HG02588 (cell line): Measurements from ENCODE around the gene TDO2.
"Not testable (repeated sequence)": the region's sequence is repeated elsewhere in the genome, so short reads cannot be mapped to it uniquely, and the experiment has no call there.

Experiments used
- ATAC-seq: cut with Tn5 transposase; IDR thresholded peaks from one replicate; pipeline ENCODE4 v1.9.1; 2021; ENCODE audit warnings: mild to moderate bottlenecking, moderate library complexity; ENCODE audit not compliant: unreplicated experiment

Gene TDO2

DNA sequence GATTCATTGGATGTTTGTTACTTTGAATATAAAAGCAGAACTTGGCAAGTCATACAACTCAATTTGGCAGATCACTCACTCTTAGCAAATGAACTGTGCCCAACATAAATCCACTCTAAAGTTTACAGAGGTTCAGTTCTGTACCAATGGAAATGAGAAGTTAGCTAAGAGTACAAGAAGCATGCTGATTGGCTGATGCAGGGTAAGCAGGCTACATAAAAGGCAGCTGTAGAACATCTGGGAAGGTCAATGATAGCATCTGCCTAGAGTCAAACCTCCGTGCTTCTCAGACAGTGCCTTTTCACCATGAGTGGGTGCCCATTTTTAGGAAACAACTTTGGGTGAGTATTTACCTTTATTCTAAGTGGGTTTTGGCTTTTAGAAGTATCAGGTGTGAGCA is at the start of gene TDO2:
TSS of gene TDO2 (plus strand) at position 244 of the 400 bp plus-strand sequence. CDS start at position 307, 63 bp downstream.
- no peak for ATAC-seq

DNA sequence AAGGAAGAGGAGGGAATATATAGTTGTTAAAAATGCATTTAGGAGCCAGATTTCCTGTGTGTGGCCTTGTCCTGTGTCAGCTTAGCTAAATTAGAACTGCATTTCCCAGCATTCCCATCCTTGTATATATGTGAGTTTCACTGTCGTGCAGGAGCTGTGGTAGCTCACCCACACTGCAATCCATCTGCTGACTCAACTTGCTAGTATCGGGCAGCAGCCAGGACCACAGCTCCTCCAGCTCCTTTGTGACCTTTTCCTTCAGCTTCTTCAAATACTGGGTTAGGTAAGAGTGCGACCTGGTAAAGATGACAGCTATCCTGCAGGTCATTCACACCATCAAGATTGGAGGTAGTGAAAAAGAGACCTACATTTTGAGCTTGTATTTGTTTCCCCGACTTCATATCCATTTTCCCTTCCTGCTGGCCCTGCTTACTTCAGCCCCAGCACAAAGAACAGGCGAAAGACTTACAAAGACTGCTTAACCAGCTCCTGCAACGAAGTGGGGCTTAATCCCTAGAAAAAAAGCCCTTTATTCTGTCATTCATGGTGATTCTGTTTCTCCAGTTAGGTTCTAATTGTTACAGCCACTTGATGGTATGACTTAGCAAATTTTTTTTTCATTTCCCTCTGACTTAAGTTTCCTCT is 48.8 kb upstream of the TDO2 start:
- ATAC-seq = no peak

DNA sequence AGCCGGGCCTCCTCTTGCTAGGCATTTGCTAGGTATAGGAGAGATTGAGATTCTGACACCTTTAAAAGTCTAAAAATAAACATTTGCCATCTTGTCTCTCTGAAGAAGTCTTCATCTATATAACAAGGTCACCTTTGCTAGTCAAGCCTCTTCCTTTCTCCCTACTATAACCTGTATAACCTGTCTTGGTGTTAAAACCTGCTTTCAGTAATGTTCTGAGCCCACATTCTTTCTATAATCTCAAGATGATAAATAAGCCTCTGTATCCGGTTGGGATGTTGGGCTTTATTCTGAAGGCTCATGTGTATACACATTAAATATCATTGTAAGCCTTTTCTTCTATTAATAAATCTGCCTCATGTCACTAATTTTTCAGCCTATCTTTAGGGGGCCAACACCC is 47.6 kb upstream of the TDO2 start:
- no peak for ATAC-seq

DNA sequence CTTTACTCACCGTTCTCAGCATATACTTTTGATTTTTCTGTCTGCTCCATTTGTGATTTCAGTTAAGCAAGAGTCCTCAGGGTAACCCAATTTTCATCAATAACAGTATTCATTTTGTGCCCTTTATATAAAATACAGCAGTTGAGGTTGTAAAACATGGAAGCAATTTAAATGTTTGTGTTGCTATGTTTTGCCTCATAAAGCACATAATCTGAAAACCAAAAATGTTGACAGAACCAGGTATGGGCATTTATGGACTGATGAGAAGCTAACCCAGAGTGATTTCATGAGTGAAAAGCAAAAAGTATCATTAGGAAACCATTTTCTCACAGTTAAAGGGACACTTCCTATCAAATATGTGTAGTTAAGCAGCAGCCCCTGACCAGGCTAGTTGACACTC is 37.3 kb upstream of the TDO2 start, which contains the start of gene ASIC5:
TSS of gene ASIC5 (minus strand) at position 101 of the 400 bp plus-strand sequence. CDS start at position 50, 51 bp downstream.
- no peak for ATAC-seq

DNA sequence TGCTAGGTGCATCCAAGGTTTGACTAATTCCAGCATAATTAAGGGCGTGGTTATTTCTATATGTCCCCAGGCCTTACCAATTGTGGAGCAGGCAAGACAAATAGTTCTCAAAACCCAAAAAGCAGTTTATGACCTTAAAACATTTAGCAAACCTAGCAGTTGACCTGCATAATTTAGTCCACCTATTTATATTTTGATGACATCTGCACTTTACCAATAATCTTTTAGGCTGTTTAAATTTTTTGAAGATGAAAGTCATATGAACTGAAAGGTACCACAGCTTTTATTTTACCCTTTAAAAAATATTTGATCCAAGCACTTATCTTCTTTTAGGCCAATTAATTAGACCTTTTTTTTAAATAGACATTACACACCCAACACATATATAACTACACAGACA is 27.6 kb upstream of the TDO2 start:
- no peak for ATAC-seq

DNA sequence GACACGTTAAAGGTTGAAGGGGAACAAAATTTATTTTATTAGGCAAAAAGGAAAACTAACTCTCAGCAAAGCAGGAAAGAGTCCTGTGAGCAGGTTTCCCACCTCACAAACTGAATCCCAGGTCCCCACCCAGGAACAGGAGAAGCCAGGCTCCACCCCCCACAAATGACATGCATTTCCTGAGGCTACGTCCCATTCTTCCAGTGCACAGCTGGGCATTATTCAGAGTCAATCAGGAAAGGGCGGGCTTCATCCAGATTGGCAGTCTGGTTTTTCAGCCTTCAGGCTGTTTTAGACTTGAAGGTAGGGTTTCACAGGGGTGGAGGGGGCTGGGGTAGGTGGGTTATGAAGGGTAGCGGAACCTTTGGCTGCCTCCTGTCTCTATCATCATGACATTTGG is 25.5 kb upstream of the TDO2 start:
- no peak for ATAC-seq

DNA sequence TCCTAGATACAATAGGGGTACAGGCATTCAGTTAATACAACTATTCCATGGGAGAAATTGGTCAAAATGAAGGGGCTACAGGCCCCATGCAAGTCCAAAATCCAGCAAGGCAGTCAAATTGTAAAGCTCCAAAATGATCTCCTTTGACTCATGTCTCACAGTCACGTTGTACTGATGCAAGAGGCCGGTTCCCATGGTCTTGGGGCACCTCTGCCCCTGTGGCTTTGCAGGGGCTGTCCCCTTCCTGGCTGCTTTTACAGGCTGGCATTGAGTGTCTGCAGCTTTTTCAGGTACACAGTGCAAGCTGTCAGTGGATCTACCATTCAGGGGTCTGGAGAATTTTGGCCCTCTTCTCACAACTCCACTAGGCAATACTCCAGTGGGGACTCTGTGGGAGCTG is 24.9 kb upstream of the TDO2 start:
- ATAC-seq = no peak

DNA sequence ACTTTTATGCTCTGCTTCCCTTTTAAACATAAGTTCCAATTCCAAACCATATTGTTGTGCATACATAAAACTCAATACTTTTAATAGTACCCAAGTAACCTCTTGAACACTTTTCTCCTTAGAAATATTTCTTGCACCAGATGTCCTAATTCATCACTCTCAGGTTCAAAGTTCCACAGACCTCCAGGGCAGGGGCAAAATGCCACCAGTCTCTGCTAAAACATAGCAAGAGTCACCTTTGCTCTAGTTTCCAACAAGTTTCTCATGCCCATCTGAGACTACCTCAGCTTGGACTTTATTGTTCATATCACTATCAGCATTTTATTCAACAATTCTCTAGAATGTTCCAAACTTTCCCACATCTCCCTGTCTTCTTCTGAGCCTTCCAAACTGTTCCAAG is 23.7 kb upstream of the TDO2 start:
- ATAC-seq = no peak

DNA sequence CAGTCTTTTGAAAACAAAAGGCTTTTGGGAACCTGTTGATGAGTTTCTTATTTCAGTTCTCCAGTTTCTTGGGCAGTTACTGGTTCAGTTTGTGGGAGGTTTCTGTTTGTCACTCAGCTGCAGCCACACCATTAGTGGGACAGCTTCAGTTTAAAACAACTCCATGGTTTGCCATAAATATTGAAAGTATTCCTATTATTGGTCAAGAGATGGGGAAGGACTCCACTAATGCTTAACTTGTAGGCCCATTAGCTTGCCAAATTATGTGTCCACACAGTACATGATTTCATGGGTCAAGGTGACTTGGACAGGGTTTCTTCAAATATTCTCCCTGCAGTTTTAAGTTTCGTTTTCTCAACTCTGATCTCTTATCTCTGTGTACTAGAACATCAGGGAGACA is 21.9 kb upstream of the TDO2 start:
- peak; percentile 54 for ATAC-seq

DNA sequence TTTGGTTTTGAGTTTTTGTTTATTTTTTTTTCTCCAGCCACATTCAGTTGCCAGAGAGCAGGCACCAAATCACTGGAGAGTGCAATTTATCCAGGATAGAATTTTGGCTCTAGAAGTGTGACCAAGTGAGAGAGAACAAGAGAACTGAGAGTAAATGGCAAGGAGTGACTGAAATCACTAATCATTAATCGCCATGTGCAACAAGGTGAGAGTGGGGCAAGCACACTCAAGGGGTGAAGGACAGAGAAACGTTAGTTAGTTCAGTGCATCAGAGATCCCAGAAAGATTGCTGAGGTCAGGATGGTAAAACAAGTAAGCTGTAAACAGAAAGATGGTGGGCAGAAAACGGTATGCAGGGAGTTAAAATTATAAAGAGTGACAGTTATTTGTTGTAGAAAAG is 19.6 kb upstream of the TDO2 start:
- ATAC-seq = no peak

DNA sequence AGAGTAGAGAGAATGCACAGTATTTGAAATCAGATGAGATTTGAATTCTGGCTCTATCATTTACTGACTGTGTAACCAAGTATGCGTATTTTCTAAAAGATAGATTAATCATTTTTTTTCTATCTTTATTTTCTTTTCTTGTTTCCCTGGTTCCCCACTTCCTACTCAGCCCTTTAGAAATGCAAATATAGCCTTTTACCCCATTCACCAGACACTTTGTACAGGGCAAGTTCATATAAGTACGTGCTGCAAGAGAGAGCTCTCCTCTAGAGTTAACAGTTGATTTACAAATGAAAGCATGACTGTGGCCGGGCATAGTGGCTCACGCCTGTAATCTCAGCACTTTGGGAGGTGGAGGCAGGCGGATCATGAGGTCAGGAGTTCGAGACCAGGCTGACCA is 17.8 kb upstream of the TDO2 start:
- ATAC-seq = no peak

DNA sequence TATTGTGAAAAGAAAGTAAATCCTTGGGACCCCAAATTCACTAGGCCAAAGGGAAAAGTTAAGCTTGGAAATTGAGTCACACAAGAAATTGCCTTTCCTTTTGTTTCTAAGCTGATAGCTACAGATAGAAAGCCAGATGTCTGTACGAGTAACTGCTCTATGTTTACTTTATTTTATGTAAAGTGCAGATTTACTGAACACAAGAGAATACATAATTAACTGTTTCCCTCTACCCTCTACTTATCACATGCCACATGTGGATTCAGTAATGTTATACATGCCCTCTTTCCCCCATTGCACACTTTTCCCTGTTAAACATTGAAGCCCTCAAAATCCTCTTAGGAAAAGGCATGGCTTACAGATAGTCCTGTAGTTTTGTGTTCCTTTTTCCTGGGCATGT is 16.5 kb upstream of the TDO2 start:
- ATAC-seq = no peak

DNA sequence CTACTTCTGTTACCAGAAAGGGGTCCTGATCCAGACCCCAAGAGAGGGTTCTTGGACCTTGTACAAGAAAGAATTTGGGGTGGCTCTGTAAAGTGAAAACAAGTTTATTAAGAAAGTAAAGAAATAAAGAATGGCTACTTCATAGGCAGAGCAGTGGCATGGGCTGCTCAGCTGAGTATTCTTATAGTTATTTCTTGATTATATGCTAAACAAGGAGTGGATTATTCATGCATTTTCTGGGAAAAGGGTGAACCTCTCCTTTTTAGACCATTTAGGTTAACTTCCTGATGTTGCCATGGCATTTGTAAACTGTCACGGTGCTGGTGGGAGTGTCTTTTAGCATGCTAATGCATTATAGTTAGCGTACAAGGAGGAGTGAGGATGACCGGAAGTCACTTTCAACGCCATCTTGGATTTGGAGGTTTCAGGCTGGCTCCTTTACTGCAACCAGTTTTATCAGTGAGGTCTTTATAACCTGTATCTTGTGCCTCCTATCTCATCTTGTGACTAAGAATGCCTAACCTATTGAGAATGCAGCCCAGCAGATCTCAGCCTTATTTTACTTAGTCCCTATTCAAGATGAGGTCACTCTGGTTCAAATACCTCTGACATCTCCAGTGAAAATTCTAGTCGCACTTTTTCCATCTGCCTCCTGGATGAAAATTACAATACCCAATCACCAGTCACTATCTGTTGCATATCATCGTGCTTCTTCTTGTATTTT is 15.5 kb upstream of the TDO2 start:
- ATAC-seq = no peak

DNA sequence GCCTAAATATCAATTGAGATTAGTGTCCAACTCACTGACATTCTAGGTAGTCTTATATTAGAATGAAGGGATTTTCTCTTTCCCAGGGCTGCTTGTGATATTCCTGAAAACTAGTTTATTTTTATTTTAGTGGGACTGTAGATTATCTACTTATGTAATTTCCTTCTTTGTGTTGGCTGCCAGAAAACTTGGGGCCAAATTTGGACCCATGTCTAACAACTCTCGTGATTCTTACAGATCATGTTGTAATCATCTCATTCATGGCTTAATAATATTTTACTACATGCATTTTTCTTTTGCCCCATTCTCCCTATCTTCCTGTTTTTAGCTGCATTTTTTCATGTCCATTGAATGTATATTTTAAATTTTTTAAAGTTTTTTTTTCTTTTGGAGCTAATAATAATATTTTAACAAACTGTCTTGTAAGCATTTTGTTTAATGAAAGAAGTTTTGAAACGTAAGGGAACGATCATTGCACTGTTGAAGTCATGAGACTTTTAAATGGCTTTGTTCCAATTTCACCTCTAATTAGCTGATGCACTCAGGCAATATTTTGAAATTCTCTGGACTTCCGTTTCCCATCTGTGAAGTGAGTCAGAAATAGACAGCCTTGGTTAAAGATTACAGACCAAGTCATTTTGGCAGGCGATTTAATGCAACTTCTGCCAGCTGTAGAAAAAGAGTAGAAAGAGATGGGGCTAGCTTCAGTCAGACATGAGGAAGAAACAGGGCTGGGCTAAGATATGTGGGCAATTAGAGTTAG is 14.3 kb upstream of the TDO2 start:
- peak; percentile 87 for ATAC-seq

DNA sequence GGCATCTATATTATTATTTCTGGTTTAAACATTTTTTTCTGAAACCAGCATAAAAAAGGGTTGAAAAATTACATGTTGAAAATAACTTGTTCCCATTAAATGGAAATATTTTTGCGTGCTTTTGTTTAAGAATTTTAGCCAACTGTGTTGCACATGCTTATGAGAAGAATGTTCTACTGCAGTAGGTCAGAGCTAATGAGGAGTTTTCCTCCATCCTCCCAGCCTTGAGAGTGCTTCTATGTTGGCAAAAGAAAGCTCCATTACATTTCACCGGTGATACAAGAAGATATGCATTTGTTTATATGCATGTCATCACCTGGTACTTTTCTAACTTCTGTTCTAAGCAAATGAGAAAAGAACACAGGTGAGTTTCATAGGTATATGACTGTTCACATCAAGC is 13.6 kb upstream of the TDO2 start:
- no peak for ATAC-seq

DNA sequence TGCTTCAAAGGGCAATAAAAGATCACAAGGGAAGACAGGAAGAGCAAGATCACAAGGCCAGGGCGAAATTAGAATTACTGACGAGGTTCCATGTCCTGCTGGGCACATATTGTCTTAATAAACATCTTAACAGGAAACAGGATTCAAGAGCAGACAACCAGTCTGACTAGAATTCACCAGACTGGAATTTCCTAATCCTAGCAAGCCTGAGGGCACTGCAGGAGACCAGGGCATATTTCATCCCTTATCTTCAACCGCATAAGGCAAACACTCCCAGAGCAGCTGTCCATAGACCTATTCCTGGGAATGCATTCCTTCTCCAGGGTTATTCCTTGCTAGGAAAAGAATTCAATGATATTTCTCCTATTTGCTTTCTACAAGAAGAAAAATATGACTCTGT is 12.4 kb upstream of the TDO2 start:
- no peak for ATAC-seq

DNA sequence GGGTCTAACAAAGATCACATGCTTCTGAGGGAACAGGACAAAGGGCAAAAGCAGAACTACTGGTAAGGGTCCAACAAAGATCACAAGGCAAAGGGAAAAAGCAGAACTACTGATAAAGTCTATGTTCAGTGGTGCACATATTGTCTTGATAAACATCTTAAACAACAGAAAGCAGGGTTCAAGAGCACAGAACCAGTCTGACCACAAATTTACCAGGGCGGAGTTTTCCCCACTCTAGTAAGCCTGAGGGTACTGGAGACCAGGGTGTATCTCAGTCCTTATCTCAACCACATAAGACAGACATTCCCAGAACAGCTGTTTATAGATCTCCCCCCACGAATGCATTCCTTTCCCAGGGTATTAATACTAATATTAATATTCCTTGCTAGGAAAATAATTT is 5.1 kb upstream of the TDO2 start:
- ATAC-seq = not testable (repeated sequence)

DNA sequence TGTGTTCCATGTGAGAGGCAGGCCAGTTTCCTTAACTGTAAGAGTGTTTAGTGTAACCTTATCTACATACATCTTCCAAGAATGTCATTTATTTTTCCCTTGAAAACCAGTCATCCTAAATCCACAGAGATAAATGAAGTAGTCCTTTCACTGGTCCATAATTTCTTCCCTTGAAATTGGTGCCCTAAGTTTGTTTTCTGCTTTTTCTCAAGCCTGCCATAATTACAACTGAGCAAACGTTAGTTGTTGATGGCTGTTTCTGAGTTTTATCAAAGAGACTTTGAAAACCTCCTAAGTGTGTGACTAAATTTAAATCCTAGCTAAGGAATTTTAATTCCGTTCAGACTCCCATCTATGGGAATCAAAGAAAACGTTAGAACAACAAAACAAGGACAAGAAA is 3.6 kb upstream of the TDO2 start:
- no peak for ATAC-seq

DNA sequence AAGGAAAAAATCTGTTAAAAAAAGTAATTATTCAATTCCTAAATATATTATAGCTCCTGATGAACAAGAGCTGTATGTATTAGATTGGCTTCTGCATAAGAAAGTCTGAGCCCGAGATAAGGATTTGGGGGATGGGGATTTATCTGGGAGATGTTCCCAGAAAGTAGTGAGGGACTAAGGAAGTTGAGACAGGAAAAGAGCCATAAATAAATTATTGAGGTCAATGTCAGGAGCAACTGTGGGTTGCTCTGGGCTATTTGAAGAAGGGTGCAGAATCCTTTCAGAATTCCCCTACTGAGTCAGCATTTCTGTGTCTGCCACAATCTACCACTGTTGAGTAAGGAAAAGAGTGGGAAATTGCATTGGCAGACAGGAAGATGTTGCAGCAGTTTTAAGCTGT is 3.1 kb upstream of the TDO2 start:
- ATAC-seq = no peak

DNA sequence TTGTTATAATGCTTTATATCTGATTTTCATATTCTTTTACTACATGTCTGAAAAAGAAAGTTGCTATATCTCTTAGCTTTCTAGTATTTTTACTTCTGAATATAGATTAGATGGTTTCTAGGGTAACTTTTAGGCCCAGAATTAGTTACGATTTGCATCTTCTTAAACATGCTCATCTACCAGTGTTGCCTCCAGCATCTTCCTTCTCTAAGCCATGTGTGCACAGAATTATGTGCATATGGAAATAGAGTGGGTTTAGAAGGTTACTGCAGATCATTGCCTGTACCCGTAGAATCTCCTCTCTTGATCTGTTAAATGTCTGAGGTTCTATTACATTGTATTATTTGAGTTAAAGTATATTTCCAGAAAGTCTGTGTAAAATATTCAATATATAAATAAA is 2.5 kb upstream of the TDO2 start:
- ATAC-seq = no peak

DNA sequence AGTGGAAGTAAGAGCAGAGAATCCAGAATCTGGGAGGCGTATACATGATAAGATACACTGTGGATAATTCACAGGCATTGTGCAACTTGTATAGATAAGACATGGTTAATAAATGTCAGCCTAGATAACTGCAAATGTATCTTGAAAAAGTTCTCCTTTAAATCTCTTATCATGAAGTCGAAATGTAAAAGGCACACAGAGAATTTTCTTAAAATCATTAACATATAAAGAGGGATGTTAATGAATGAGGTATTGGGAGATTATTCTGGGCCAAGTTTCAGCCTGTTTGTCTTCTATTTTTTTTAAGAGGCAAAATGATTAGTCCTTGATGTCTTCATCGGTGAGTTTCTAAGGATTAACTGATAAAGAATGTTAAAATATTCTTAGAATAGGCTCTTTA is 835 bp downstream of the TDO2 start:
- ATAC-seq = no peak
